Activated T-helper 1 cell treated with anti-CD3 and anti-CD28 coated beads, Interleukin-2, amount 50 U/mL, for 16 hours (primary cell): Measurements from ENCODE around the gene GALR3.

ENCODE experiments used
- DNase-seq, 2 donors: peaks; one replicate each; pipeline ENCODE4 v3.0.0-alpha.2; 2020; ENCODE audit warnings: low read depth in 1 of 2, low spot score in 1 of 2

The GALR3 gene

GRCh38 chr22:37802310-37803194 is 20.6 kb upstream of the GALR3 start:
- DNase-seq: no peak

- no peak for DNase-seq
Observed at GRCh38 chr22:37803195-37803638, 20.0 kb upstream of the GALR3 start.

GRCh38 chr22:37803639-37804351 is 19.4 kb upstream of the GALR3 start:
- DNase-seq: no peak

GRCh38 chr22:37804352-37804880 is 18.8 kb upstream of the GALR3 start:
- DNase-seq: no peak

GRCh38 chr22:37804881-37805809 is 18.0 kb upstream of the GALR3 start:
- peak; percentile 38 to 40 for DNase-seq

GRCh38 chr22:37805810-37806277 is 17.3 kb upstream of the GALR3 start:
- DNase-seq: no peak

GRCh38 chr22:37806409-37807333 is 16.5 kb upstream of the GALR3 start:
- DNase-seq: no peak

- peak; percentile 65 to 68 for DNase-seq
Observed at GRCh38 chr22:37807410-37808293, 15.5 kb upstream of the GALR3 start, which contains the start of gene GCAT. Gene GCAT, plus strand, starts transcription at chr22:37807934. Its CDS starts 34 bp downstream, at chr22:37807968.

GRCh38 chr22:37808294-37808657 is 14.9 kb upstream of the GALR3 start:
- no peak for DNase-seq

GRCh38 chr22:37809672-37810333 is 13.4 kb upstream of the GALR3 start:
- DNase-seq: no peak

- DNase-seq: no peak
Observed at GRCh38 chr22:37811867-37812266, 11.3 kb upstream of the GALR3 start.

- no peak for DNase-seq
Observed at GRCh38 chr22:37812869-37813678, 10.1 kb upstream of the GALR3 start.

- DNase-seq: no peak
Observed at GRCh38 chr22:37815593-37815992, 7.6 kb upstream of the GALR3 start.

- no peak for DNase-seq
Observed at GRCh38 chr22:37816543-37817180, 6.5 kb upstream of the GALR3 start.

- DNase-seq: peak; percentile 70 to 72
Observed at GRCh38 chr22:37817705-37818408, 5.3 kb upstream of the GALR3 start.

GRCh38 chr22:37818409-37819104 is 4.6 kb upstream of the GALR3 start:
- DNase-seq: peak; percentile 33 to 45
